A549 (cell line): ENCODE measurements around the gene CIAPIN1. TPM values are rescaled to one million over a fixed set of nuclear protein-coding genes. Genes with fewer than 3 reads are reported as not detected.
A peak's percentile ranks its signal among the peaks of the same experiment; 100 is the strongest.
"Not testable (repeated sequence)": the region's sequence is repeated elsewhere in the genome, so short reads cannot be mapped to it uniquely, and the experiment has no call there.

ENCODE experiments used
- ATAC-seq, 2 experiments: fragments of 200-7000 bp in 1 of 2; fragments of >200 bp in 1 of 2; cut with Nextera tagmentation in 1 of 2; cut with Tn5 transposase in 1 of 2; 3 replicates each; pipeline versions ENCODE4 v1.8.0 to v1.9.1; 2018 to 2020; ENCODE audit warnings: mild to moderate bottlenecking in 1 of 2, moderate library complexity in 1 of 2
- CTCF ChIA-PET: fragments of 300-600 bp; sonication (Branson Sonifier 250); formaldehyde crosslinking; extraction: SDS; loops from one replicate; lab custom pipeline; 2021; ENCODE audit warnings: antibody characterized with exemption, inconsistent platforms; lab: Yijun Ruan, JAX
- POLR2A ChIA-PET: fragments of 350-600 bp; formaldehyde crosslinking; extraction: SDS; loops from one replicate; lab custom pipeline; 2021; ENCODE audit warnings: antibody characterized with exemption, inconsistent platforms; lab: Yijun Ruan, JAX
- DNase-seq, 2 experiments: peaks; one replicate each; pipeline versions ENCODE4 v3.0.0 to v3.0.0-alpha.2; 2011 to 2016; ENCODE audit warnings: low read depth in 1 of 2, low spot score in 1 of 2
- FAIRE-seq: peaks from 2 replicates; lab custom pipeline; 2011; peaks lifted over from hg19 to GRCh38; lab: Jason Lieb, UNC
- H3K27ac ChIP-seq, 2 experiments: fragments of >200 bp; sonication (Bioruptor Twin); formaldehyde crosslinking; 3 replicates each; pipeline ENCODE4 v1.5.1; 2016 to 2017
- H3K4me1 ChIP-seq: fragments of >200 bp; sonication (Bioruptor Twin); formaldehyde crosslinking; 3 replicates; pipeline ENCODE4 v1.6.1; 2016
- H3K4me2 ChIP-seq: fragments of >200 bp; sonication (Bioruptor Twin); formaldehyde crosslinking; 3 replicates; pipeline ENCODE4 v1.6.1; 2016
- H3K4me3 ChIP-seq: fragments of >200 bp; sonication (Bioruptor Twin); formaldehyde crosslinking; 3 replicates; pipeline ENCODE4 v1.5.1; 2016
- H3K9me3 ChIP-seq: fragments of >200 bp; sonication (Bioruptor Twin); formaldehyde crosslinking; 3 replicates; pipeline ENCODE4 v1.6.1; 2016
- CBX2 ChIP-seq: fragments of 200-600 bp; sonication (generic); IDR thresholded peaks from 2 replicates; pipeline ENCODE4 v1.6.1; 2016; ENCODE audit warnings: low read depth, mild to moderate bottlenecking, borderline replicate concordance
- EHF ChIP-seq: fragments of 250-450 bp; sonication (Bioruptor Pico); IDR thresholded peaks from 2 replicates; pipeline ENCODE4 v1.5.0; 2020; ENCODE audit warnings: mild to moderate bottlenecking
- HDAC2 ChIP-seq: fragments of 200-600 bp; sonication (generic); IDR thresholded peaks from 2 replicates; pipeline ENCODE4 v1.6.1; 2016
- HOXB5 ChIP-seq: fragments of 250-450 bp; sonication (Bioruptor Pico); IDR thresholded peaks from 2 replicates; pipeline ENCODE4 v1.5.0; 2020; ENCODE audit warnings: mild to moderate bottlenecking, moderate library complexity
- JUN ChIP-seq, 2 experiments: fragments of >200 bp; sonication (Bioruptor Twin); formaldehyde crosslinking; IDR thresholded peaks; 2 replicates in 1 of 2; 3 replicates in 1 of 2; pipeline ENCODE4 v1.6.1; 2016 to 2017
- KDM5A ChIP-seq: fragments of 200-600 bp; sonication (generic); IDR thresholded peaks from 2 replicates; pipeline ENCODE4 v1.6.1; 2016; ENCODE audit warnings: antibody characterized with exemption, mild to moderate bottlenecking
- MAZ ChIP-seq: fragments of 150-350 bp; IDR thresholded peaks from 2 replicates; pipeline ENCODE4 v1.6.1; 2014; ENCODE audit warnings: antibody characterized with exemption, low read depth, low read length, borderline replicate concordance
- NR3C1 ChIP-seq: fragments of >200 bp; sonication (Bioruptor Twin); formaldehyde crosslinking; IDR thresholded peaks from 3 replicates; pipeline ENCODE4 v1.6.1; 2017
- RAD21 ChIP-seq, 2 experiments: fragments of >200 bp in 1 of 2; sonication (Bioruptor Twin) in 1 of 2; formaldehyde crosslinking in 1 of 2; IDR thresholded peaks in 1 of 2; conservative IDR thresholded peaks in 1 of 2; 2 replicates in 1 of 2; 3 replicates in 1 of 2; pipeline ENCODE4 v1.6.1; 2012 to 2018; ENCODE audit warnings: inconsistent platforms in 1 of 2
- RCOR1 ChIP-seq: fragments of 150-350 bp; IDR thresholded peaks from 2 replicates; pipeline ENCODE4 v1.6.1; 2014; ENCODE audit warnings: antibody characterized with exemption, low read length, low read depth
- TP53 ChIP-seq: fragments of 250-450 bp; sonication (Bioruptor Pico); IDR thresholded peaks from 2 replicates; pipeline ENCODE4 v1.5.0; 2021; ENCODE audit warnings: mild to moderate bottlenecking, moderate library complexity
- ZFP36 ChIP-seq: fragments of 450-650 bp; IDR thresholded peaks from 2 replicates; pipeline ENCODE4 v1.6.1; 2014; ENCODE audit warnings: borderline replicate concordance; ENCODE audit not compliant: partially characterized antibody
- WGBS: methylation state at CpG from one replicate; pipeline ENCODE4 v1.1.6; 2017; ENCODE audit errors: missing lambda C conversion rate; 5-methylcytosine and 5-hydroxymethylcytosine counted together
- polyA plus RNA-seq, 4 experiments: library from polyadenylated mRNA; depleted of rRNA in 3 of 4; stranded (reverse); fragments of >200 nt; fragmentation: RNase III in 1 of 4; extraction: RNeasy Plus Mini Kit Qiagen cat#74134 plus additional on column Dnase treatment in 1 of 4; gene quantifications; 2 replicates in 3 of 4; 3 replicates in 1 of 4; pipeline ENCODE4 v1.2.3, GENCODE V29; 2011 to 2017
- TF ChIP-seq, protein P1 (sequence below): fragments of >200 bp; sonication (Bioruptor Twin); formaldehyde crosslinking; IDR thresholded peaks from 2 replicates; pipeline ENCODE4 v1.6.1; 2016
- TF ChIP-seq, protein P2 (sequence below): fragments of >200 bp; sonication (Bioruptor Twin); formaldehyde crosslinking; IDR thresholded peaks from 3 replicates; pipeline ENCODE4 v1.5.1; 2016
- TF ChIP-seq, protein P3 (sequence below): fragments of 150-350 bp; IDR thresholded peaks from 2 replicates; pipeline ENCODE4 v1.6.1; 2014; ENCODE audit warnings: low read depth, mild to moderate bottlenecking, low read length
- TF ChIP-seq, protein P4 (sequence below): fragments of 250-450 bp; sonication (Bioruptor Pico); IDR thresholded peaks from 2 replicates; pipeline ENCODE4 v1.5.0; 2020; ENCODE audit warnings: low read depth, mild to moderate bottlenecking, moderate library complexity

CIAPIN1 gene
- polyA plus RNA-seq, 2 of the 4 experiments (the other 2 are of a cell fraction) = 71.5 to 101 TPM

DNA sequence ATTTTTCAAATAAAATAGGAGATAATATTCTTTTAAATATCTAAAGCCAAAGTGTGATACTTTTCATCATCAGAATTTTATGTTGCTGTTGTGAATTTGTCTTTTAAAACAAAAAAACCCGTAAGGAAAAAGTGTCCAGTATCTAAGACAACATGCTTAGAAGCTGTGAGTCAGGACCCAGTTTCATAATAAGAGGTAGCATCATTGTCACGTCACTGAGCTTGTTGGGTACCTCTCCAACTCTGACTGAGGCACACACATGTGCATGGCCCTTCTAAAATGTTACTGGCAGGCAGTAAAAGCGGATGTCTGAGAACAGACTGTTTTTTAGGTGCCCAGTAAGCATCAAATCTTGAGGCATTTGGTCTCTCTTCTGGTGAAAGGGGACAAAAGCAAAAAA is 2.5 kb downstream of the CIAPIN1 start (continued):
- no peak for TF ChIP-seq TP53

DNA sequence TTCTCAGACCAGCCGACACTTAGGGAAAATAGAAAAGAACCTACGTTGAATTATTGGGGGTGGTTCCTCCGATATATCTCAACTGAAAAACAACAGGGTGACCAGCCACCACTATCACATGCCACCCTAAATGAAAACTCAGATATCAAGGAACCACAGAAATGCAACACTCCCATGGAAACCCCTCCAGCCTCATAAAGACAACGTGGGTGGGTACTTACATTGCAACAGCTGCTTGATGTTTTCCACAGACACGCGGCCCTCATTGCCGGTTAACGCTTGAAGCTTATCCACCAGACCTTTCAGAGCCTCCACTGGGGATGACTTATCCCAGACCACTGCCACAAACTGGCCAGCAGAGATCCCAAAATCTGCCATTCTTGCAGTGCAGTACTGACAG is 6.6 kb downstream of the CIAPIN1 start:
- H3K27ac ChIP-seq, H3K4me2 ChIP-seq, DNase-seq, FAIRE-seq, ATAC-seq, H3K4me3 ChIP-seq, POLR2A ChIA-PET, H3K4me1 ChIP-seq, H3K9me3 ChIP-seq: not testable (repeated sequence)
- CTCF ChIA-PET = interaction anchor here (2.1 to 5.3 kb wide), 3 partner anchors 19 to 23 kb away, joined by 7 to 30 read pairs (median 26); partner anchors contain the start of gene POLR2C
- WGBS = 94% methylated on average over 8 of the region's 8 CpGs

DNA sequence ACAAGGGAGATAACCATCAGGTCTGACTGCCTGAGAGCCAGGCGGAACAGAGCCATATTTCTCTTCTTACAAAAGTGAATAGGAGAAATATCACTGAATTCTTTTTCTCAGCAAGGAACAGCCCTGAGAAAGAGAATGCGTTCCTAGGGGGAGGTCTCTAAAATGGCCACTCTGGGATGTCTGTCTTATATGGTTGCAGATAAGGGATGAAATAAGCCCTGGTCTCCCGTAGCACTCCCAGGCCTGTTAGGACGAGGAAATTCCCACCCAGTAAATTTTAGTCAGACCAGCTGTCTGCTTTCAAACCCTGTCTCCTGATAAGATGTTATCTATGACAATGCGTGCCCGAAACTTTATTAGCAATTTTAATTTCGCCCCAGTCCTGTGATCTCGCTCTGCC is 7.2 kb downstream of the CIAPIN1 start:
- CTCF ChIA-PET = interaction anchor here (0.9 to 5.3 kb wide), 6 partner anchors 7 to 139 kb away, joined by 3 to 30 read pairs (median 7); partner anchors contain the start of genes CIAPIN1, COQ9 and POLR2C
- not testable (repeated sequence) for ATAC-seq

DNA sequence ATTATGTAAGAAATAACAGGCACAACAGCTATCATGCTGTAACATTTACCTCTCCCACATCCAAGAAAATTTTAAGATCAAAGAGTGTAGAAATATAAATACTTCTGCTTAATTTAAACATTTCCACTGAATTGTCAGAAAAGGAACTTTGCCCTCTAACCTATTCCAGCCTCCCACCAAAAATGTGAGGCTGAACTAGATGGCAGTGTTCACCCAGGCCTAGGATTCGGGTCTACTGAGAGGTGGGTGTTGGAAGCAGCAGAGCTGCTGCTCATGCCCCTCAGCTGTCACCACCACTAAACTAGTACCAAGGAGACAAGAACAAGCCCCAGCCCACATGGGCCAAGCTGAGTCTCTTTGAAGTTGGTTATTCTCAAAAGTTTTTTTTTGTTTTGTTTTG is 11.3 kb downstream of the CIAPIN1 start:
- WGBS = 78% methylated on average over 1 of the region's 1 CpG
- FAIRE-seq (no peak), ATAC-seq (no peak), DNase-seq (no peak)
- Histone ChIP-seq H3K9me3 (no peaks in the 10 kb centered on the region), H3K4me1 (no peaks in the 10 kb centered on the region), H3K4me3 (no peak overlapping the region), H3K27ac (no peak overlapping the region), H3K4me2 (no peak overlapping the region)
- ChIA-PET CTCF (interaction anchor here (0.7 to 2.3 kb wide), 8 partner anchors 11 to 249 kb away, joined by 3 to 10 read pairs (median 6); partner anchors contain the start of gene POLR2C), POLR2A (no interaction called here)
- TF ChIP-seq RAD21 (conservative IDR thresholded peaks at IDR 0.05 in 1 of 2, IDR thresholded peaks at IDR 0.05 in 1 of 2) = 0 out of 5 replicates have a peak, but pooled peaks of 1 of the 2 experiments have one; percentile 5
- TF ChIP-seq HDAC2 = no peak
- TF ChIP-seq EHF (CRISPR knock-in tag) = no peak

More for the DNA sequence above, 7.2 kb downstream of the CIAPIN1 start:
- not testable (repeated sequence) for DNase-seq, H3K27ac ChIP-seq, H3K4me2 ChIP-seq, H3K4me3 ChIP-seq, H3K4me1 ChIP-seq, H3K9me3 ChIP-seq, FAIRE-seq
- 96% methylated on average over 8 of the region's 8 CpGs for WGBS
- POLR2A ChIA-PET = interaction anchor here (0.9 kb wide), 1 partner anchor 22 kb away, joined by 3 read pairs; the partner anchor contains the start of gene POLR2C

DNA sequence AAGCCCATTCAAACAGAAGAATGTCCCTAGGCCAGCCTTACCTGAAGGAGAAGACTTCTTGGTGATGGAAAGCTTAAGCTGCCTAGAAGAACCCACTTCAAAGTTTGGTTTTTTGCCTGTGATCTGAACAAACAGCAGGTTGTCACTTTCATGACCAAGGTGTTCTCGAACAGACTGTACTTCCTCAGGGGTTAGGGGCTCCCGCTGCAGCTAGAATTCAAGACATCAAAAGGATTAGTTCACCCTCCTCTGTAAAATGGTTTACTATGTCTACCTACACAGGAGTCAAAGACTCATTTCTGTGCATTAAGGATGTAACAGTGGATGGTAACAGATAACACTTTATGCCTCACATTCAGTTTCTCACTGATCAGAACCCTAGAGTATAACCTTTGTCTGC is 13.2 kb downstream of the CIAPIN1 start:
- DNase-seq (no peak), FAIRE-seq (no peak), ATAC-seq (no peak)
- TF ChIP-seq, protein P1, sequence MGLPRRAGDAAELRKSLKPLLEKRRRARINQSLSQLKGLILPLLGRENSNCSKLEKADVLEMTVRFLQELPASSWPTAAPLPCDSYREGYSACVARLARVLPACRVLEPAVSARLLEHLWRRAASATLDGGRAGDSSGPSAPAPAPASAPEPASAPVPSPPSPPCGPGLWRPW = no peak
- TF ChIP-seq ZFP36 (no peak), TP53 (no peak), MAZ (no peak), KDM5A (no peak), NR3C1 (no peak), RCOR1 (no peak), HOXB5 (CRISPR knock-in tag) (no peak), CBX2 (no peak), JUN (IDR thresholded peaks at IDR 0.05) (no peak)
- TF ChIP-seq, protein P2, sequence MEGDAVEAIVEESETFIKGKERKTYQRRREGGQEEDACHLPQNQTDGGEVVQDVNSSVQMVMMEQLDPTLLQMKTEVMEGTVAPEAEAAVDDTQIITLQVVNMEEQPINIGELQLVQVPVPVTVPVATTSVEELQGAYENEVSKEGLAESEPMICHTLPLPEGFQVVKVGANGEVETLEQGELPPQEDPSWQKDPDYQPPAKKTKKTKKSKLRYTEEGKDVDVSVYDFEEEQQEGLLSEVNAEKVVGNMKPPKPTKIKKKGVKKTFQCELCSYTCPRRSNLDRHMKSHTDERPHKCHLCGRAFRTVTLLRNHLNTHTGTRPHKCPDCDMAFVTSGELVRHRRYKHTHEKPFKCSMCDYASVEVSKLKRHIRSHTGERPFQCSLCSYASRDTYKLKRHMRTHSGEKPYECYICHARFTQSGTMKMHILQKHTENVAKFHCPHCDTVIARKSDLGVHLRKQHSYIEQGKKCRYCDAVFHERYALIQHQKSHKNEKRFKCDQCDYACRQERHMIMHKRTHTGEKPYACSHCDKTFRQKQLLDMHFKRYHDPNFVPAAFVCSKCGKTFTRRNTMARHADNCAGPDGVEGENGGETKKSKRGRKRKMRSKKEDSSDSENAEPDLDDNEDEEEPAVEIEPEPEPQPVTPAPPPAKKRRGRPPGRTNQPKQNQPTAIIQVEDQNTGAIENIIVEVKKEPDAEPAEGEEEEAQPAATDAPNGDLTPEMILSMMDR = no peak
- TF ChIP-seq, protein P3, sequence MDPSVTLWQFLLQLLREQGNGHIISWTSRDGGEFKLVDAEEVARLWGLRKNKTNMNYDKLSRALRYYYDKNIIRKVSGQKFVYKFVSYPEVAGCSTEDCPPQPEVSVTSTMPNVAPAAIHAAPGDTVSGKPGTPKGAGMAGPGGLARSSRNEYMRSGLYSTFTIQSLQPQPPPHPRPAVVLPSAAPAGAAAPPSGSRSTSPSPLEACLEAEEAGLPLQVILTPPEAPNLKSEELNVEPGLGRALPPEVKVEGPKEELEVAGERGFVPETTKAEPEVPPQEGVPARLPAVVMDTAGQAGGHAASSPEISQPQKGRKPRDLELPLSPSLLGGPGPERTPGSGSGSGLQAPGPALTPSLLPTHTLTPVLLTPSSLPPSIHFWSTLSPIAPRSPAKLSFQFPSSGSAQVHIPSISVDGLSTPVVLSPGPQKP = no peak
- TF ChIP-seq, protein P4, sequence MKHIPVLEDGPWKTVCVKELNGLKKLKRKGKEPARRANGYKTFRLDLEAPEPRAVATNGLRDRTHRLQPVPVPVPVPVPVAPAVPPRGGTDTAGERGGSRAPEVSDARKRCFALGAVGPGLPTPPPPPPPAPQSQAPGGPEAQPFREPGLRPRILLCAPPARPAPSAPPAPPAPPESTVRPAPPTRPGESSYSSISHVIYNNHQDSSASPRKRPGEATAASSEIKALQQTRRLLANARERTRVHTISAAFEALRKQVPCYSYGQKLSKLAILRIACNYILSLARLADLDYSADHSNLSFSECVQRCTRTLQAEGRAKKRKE (CRISPR knock-in tag) = no peak
- Histone ChIP-seq H3K4me2 (no peak overlapping the region), H3K4me3 (no peak overlapping the region), H3K27ac (no peak overlapping the region), H3K4me1 (no peaks in the 10 kb centered on the region), H3K9me3 (no peaks in the 10 kb centered on the region)
- CTCF ChIA-PET = interaction anchor here (1.8 to 6.3 kb wide), 3 partner anchors 14 to 86 kb away, joined by 9 to 109 read pairs (median 11); partner anchors contain the start of gene POLR2C
- 95% methylated on average over 2 of the region's 2 CpGs for WGBS
- POLR2A ChIA-PET = interaction anchor here (1.3 kb wide), 1 partner anchor 13 kb away, joined by 4 read pairs; the partner anchor contains the start of genes CIAPIN1 and COQ9
